Coronary artery (tissue), 2 donors: ENCODE data around the gene NDUFB3.

ENCODE experiments used
- DNase-seq: peaks from one replicate; pipeline ENCODE4 v3.0.0-alpha.2; 2017; ENCODE audit warnings: low spot score
- H3K27ac ChIP-seq, 2 donors: fragments of 200-600 bp; sonication (generic); one replicate each; pipeline ENCODE4 v1.5.1; 2016 to 2019
- H3K4me3 ChIP-seq: fragments of 200-600 bp; sonication (generic); 2 replicates; pipeline ENCODE4 v1.5.1; 2016; ENCODE audit warnings: mild to moderate bottlenecking, moderate library complexity
- CTCF ChIP-seq: fragments of 200-600 bp; sonication (generic); IDR thresholded peaks from one replicate; pipeline ENCODE4 v1.5.1; 2019; ENCODE audit warnings: antibody characterized with exemption

The NDUFB3 gene

GRCh38 chr2:201100497-201100896, 28.7 kb downstream of the NDUFB3 start:
- no peak overlapping the region for H3K27ac ChIP-seq
- no peak for DNase-seq
- no peak for TF ChIP-seq CTCF
- no peak overlapping the region for H3K4me3 ChIP-seq

DNA sequence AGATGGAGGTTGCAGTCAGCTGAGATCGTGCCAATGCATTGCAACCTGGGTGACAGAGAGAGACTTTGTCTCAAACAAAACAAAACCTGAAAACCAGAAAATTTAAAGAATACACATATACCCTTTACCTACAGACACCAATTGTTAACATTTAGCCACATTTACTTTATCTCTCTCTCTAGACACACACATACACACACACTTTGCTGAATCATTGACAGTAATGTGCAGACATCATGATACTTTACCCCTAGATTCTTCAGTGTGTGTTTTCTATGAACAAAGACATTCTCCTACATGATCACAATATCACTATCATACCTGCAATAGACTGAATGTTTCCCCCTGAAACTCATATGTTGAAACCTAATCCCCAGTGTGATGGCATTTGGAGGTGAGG, 34.0 kb downstream of the NDUFB3 start:
- Histone ChIP-seq H3K4me3 (no peak overlapping the region), H3K27ac (no peak overlapping the region)
- no peak for TF ChIP-seq CTCF
- DNase-seq = no peak

GRCh38 chr2:201107624-201108023, 35.8 kb downstream of the NDUFB3 start:
- no peak overlapping the region for H3K4me3 ChIP-seq
- no peak overlapping the region for H3K27ac ChIP-seq
- DNase-seq = no peak
- no peak for TF ChIP-seq CTCF

GRCh38 chr2:201108341-201108740, 36.5 kb downstream of the NDUFB3 start:
- no peak for TF ChIP-seq CTCF
- Histone ChIP-seq H3K27ac (no peak overlapping the region), H3K4me3 (no peak overlapping the region)
- no peak for DNase-seq

DNA sequence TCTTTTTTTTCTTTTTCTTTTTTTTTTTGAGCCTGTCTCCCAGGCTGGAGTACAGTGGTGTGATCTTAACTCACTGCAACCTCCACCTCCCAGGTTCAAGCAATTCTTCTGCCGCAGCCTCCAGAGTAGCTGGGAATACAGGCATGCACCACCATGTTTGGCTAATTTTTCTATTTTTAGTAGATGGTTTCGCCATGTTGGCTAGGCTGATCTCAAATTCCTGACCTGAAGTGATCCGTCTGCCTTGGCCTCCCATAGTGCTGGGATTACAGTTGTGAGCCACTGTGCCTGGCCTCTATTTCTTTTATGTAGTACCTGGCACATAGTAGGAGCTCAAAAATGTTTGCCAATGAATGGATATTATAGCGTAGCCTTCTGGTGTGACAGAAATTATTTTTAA, 37.4 kb downstream of the NDUFB3 start:
- no peak for DNase-seq
- H3K4me3 ChIP-seq = no peak overlapping the region
- TF ChIP-seq CTCF = no peak
- no peak overlapping the region for H3K27ac ChIP-seq

DNA sequence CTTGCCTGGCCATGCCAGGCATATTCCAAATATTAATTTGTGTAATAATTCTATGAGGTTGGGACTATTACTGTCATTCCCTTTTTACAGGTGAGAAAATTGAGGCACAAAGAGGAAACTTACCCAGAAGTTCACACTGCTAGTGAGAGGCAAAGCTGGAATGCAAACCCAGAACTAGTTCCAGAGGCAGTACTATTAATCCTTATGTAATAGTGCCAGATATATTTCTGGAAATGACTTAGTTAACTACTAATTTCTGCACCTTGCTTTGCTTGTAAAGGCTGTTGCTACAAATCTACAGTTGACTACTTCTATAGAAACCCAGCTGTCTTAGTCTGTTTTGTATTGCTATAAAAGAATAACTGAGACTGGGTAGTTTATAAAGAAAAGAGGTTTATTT, 38.8 kb downstream of the NDUFB3 start:
- DNase-seq = no peak
- Histone ChIP-seq H3K4me3 (no peak overlapping the region), H3K27ac (no peak overlapping the region)
- TF ChIP-seq CTCF = no peak

DNA sequence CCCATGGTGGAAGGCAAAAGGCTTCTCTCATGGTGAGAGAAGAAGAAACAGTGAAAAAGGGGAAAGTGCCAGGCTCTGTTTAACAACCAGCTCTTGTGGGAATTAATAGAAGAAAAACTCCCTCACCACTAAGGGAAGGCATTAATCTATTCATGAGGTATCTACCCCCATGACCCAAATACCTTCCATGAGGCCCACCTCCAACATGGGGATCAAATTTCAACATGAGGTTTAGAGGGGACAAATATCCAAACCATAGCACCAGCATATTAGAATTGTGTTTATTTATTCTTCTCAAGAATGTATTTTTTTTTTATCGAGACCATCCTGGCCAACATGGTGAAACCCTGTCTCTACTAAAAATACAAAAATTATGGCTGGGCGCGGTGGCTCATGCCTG, 39.3 kb downstream of the NDUFB3 start:
- TF ChIP-seq CTCF = no peak

More for the DNA sequence above, 39.3 kb downstream of the NDUFB3 start:
- DNase-seq = no peak
- H3K4me3 ChIP-seq = no peak overlapping the region
- no peak overlapping the region for H3K27ac ChIP-seq
